ENCODE results near the gene SLC39A8. TPM values are rescaled to one million over a fixed set of nuclear protein-coding genes. Genes with fewer than 3 reads are reported as not detected.

SLC39A8 gene
- total and polyA plus RNA-seq, 4 donors: 14.6 to 50.5 (median 22.6) TPM

GRCh38 chr4:102218656-102219055 is 126.6 kb downstream of the SLC39A8 start:
- no peaks in the 10 kb centered on the region for H3K36me3 ChIP-seq (ENCODE audit: control insufficient read depth in 4 of 4, insufficient read depth in 3 of 4, low read depth in 1 of 4, low read length in 3 of 4)

GRCh38 chr4:102217775-102218355 is 127.4 kb downstream of the SLC39A8 start:
- WGBS: 92% methylated on average over 1 of the region's 1 CpG
- Histone ChIP-seq H3K9ac (ENCODE audit: low read depth in 1 of 2, low read length in 2 of 2) (no peak overlapping the region), H3K9me3 (ENCODE audit: control insufficient read depth in 4 of 4, low read length in 3 of 4) (no peaks in the 10 kb centered on the region), H3K27me3 (ENCODE audit: control insufficient read depth in 4 of 4, insufficient read depth in 4 of 4, low read length in 3 of 4) (no peaks in the 10 kb centered on the region), H3K4me1 (ENCODE audit: control insufficient read depth in 4 of 4, insufficient read depth in 4 of 4, low read length in 3 of 4) (no peaks in the 10 kb centered on the region), H3K4me3 (ENCODE audit: low read depth in 1 of 3, low read length in 3 of 3) (no peak overlapping the region), H3K27ac (ENCODE audit: low read depth in 1 of 2, low read length in 2 of 2) (no peak overlapping the region), H3K36me3 (ENCODE audit: control insufficient read depth in 4 of 4, insufficient read depth in 3 of 4, low read depth in 1 of 4, low read length in 3 of 4) (no peaks in the 10 kb centered on the region)
- no peak for TF ChIP-seq RAD21 (IDR thresholded peaks at IDR 0.05)
- TF ChIP-seq MAX (IDR thresholded peaks at IDR 0.05): no peak
- TF ChIP-seq FOXA2 (IDR thresholded peaks at IDR 0.05): no peak
- no peak for TF ChIP-seq YY1 (IDR thresholded peaks at IDR 0.05)
- no peak for TF ChIP-seq TAF1 (conservative IDR thresholded peaks at IDR 0.05)
- TF ChIP-seq SP1 (IDR thresholded peaks at IDR 0.05): no peak
- no peak for TF ChIP-seq FOXA1 (IDR thresholded peaks at IDR 0.05)
- TF ChIP-seq RXRA (IDR thresholded peaks at IDR 0.05): no peak
- no peak for TF ChIP-seq HNF4A (conservative IDR thresholded peaks at IDR 0.05)
- TF ChIP-seq REST (IDR thresholded peaks at IDR 0.05): no peak
- TF ChIP-seq ZBTB33 (IDR thresholded peaks at IDR 0.05): no peak
- TF ChIP-seq HNF4G (IDR thresholded peaks at IDR 0.05): no peak
- TF ChIP-seq GABPA (IDR thresholded peaks at IDR 0.05 in 1 of 2, conservative IDR thresholded peaks at IDR 0.05 in 1 of 2): no peak
- TF ChIP-seq CTCF (IDR thresholded peaks at IDR 0.05; ENCODE audit: low read depth, low read length, missing input control): no peak
- TF ChIP-seq JUND (IDR thresholded peaks at IDR 0.05): no peak
- no peak for TF ChIP-seq ATF3 (IDR thresholded peaks at IDR 0.05)
- TF ChIP-seq EGR1 (IDR thresholded peaks at IDR 0.05; ENCODE audit: low read depth in 2 of 2): no peak
- no peak for TF ChIP-seq NR2F2 (IDR thresholded peaks at IDR 0.05)
- DNase-seq (ENCODE audit: low spot score): no peak

More at GRCh38 chr4:102218656-102219055, 126.6 kb downstream of the SLC39A8 start:
- H3K4me3 ChIP-seq (ENCODE audit: low read depth in 1 of 3, low read length in 3 of 3): no peak overlapping the region
- DNase-seq (ENCODE audit: low spot score): no peak
- no peak overlapping the region for H3K27ac ChIP-seq (ENCODE audit: low read depth in 1 of 2, low read length in 2 of 2)
- H3K27me3 ChIP-seq (ENCODE audit: control insufficient read depth in 4 of 4, insufficient read depth in 4 of 4, low read length in 3 of 4): no peaks in the 10 kb centered on the region
- H3K9me3 ChIP-seq (ENCODE audit: control insufficient read depth in 4 of 4, low read length in 3 of 4): no peaks in the 10 kb centered on the region
- TF ChIP-seq TAF1 (conservative IDR thresholded peaks at IDR 0.05) (no peak), EGR1 (IDR thresholded peaks at IDR 0.05; ENCODE audit: low read depth in 2 of 2) (no peak)
- no peak overlapping the region for H3K9ac ChIP-seq (ENCODE audit: low read depth in 1 of 2, low read length in 2 of 2)
- no peaks in the 10 kb centered on the region for H3K4me1 ChIP-seq (ENCODE audit: control insufficient read depth in 4 of 4, insufficient read depth in 4 of 4, low read length in 3 of 4)
- WGBS: 70% methylated on average over 3 of the region's 3 CpGs
